OCI-LY3 (cell line): ENCODE data around the gene C1orf116.

Experiments used
- H2AFZ ChIP-seq: fragments of 200-600, 300-600 bp; shearing (Covaris generic); 2 replicates; pipeline ENCODE4 v1.6.0; 2014; ENCODE audit warnings: antibody characterized with exemption, low read depth, low read length
- H3K27ac ChIP-seq: fragments of 200-600, 300-600 bp; sonication (generic); 2 replicates; pipeline ENCODE4 v1.5.1; 2014; ENCODE audit warnings: mild to moderate bottlenecking, low read length, moderate library complexity, mixed read lengths
- H3K27me3 ChIP-seq: fragments of 200-600, 300-600 bp; sonication (generic); 2 replicates; pipeline ENCODE4 v1.6.1; 2014; ENCODE audit warnings: low read depth, low read length, mixed read lengths
- H3K36me3 ChIP-seq: fragments of 200-600, 300-600 bp; sonication (generic); replicated peaks from 2 replicates; pipeline ENCODE3; 2014; ENCODE audit warnings: low read depth, low read length, mixed read lengths
- H3K4me1 ChIP-seq: fragments of 300-600, 200-600 bp; sonication (generic); 2 replicates; pipeline ENCODE4 v1.6.1; 2014; ENCODE audit warnings: low read length, mixed read lengths
- H3K4me2 ChIP-seq: fragments of 200-600, 300-600 bp; sonication (generic); 2 replicates; pipeline ENCODE4 v1.6.1; 2014; ENCODE audit warnings: low read length, mixed read lengths
- H3K4me3 ChIP-seq: fragments of 300-600, 200-600 bp; sonication (generic); 2 replicates; pipeline ENCODE4 v1.5.1; 2014; ENCODE audit warnings: antibody characterized with exemption, mild to moderate bottlenecking, low read length, moderate library complexity
- H3K79me2 ChIP-seq: fragments of 300-600, 200-600 bp; shearing (Covaris generic); 2 replicates; pipeline ENCODE4 v1.6.1; 2014; ENCODE audit warnings: mild to moderate bottlenecking, low read length, mixed read lengths
- H3K9ac ChIP-seq: fragments of 300-600, 200-600 bp; shearing (Covaris generic); 2 replicates; pipeline ENCODE4 v1.6.0; 2014; ENCODE audit warnings: mild to moderate bottlenecking, low read length, moderate library complexity
- H3K9me3 ChIP-seq: fragments of 200-600, 300-600 bp; shearing (Covaris generic); 2 replicates; pipeline ENCODE4 v1.6.1; 2014; ENCODE audit warnings: low read length, mixed read lengths; ENCODE audit not compliant: insufficient read depth
- H4K20me1 ChIP-seq: fragments of 200-600, 300-600 bp; sonication (generic); 2 replicates; pipeline ENCODE4 v1.6.1; 2016; ENCODE audit warnings: low read length, mixed read lengths; ENCODE audit not compliant: insufficient read depth
- EZH2phosphoT487 ChIP-seq: fragments of 200-600 bp; shearing (Covaris generic); IDR thresholded peaks from 2 replicates; pipeline ENCODE4 v1.6.1; 2018; ENCODE audit warnings: antibody characterized with exemption, mixed run types, low read depth
- TF ChIP-seq, protein P1 (sequence below): fragments of 200-600, 300-600 bp; sonication (generic); IDR thresholded peaks from 2 replicates; pipeline ENCODE4 v1.5.1; 2014; ENCODE audit warnings: antibody characterized with exemption, low read length, low read depth

The C1orf116 gene

DNA sequence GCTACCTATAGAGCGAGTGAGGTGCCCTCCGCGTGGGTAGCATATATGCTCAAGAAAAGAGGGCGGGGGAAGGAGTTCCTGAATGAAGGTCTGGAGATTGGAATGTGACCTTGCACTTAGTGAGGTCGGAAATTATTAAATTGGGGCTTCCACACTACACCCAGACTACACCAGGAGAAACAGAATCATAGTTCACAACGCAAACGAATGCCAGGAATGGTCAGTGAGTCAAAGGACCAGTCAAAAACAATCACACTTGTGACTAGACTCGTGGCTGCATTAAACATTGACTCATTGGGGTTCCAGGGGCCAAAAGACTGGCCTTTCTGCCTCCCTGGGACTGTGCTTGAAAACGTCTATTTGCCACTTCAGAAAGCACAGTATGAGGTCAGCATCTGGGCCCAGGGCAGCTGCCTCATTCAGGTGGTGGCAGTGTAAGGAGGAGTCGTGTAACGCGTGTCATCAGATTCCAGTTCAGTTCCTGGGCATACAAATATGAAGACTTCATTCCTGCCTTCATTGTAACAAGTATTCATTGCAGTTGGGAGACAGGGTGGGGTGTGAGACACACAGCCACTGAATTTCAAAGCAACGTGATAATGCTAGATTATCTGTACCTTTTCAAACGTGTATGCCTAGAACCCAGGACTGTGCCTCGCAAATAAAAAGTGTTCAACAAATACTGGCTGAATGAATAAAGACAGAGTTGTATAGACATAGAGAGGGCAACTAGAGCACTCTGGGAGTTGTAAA, 18.8 kb upstream of the C1orf116 start, which contains the start of gene YOD1:
Gene YOD1, minus strand, starts transcription at position 18 of the 753 bp plus-strand sequence. CDS start 178 bp downstream, outside the sequence.
- Histone ChIP-seq H3K9ac (peak within 1 kb of the TSS; percentile 81), H3K27ac (peak within 1 kb of the TSS; percentile 34), H3K4me3 (peak within 1 kb of the TSS; percentile 87), H3K79me2 (peaks cover 40% of the 10 kb centered on the region), H3K36me3 (peaks cover 27% of the 10 kb centered on the region), H3K4me2 (peak within 1 kb of the TSS; percentile 81), H3K4me1 (peaks cover 39% of the 10 kb centered on the region), H3K27me3 (no peaks in the 10 kb centered on the region), H4K20me1 (0 out of 2 replicates have a peak, but pooled peaks cover 5% of the 10 kb centered on the region), H2AFZ (peak within 1 kb of the TSS; percentile 98), H3K9me3 (no peaks in the 10 kb centered on the region)
- TF ChIP-seq, protein P1, sequence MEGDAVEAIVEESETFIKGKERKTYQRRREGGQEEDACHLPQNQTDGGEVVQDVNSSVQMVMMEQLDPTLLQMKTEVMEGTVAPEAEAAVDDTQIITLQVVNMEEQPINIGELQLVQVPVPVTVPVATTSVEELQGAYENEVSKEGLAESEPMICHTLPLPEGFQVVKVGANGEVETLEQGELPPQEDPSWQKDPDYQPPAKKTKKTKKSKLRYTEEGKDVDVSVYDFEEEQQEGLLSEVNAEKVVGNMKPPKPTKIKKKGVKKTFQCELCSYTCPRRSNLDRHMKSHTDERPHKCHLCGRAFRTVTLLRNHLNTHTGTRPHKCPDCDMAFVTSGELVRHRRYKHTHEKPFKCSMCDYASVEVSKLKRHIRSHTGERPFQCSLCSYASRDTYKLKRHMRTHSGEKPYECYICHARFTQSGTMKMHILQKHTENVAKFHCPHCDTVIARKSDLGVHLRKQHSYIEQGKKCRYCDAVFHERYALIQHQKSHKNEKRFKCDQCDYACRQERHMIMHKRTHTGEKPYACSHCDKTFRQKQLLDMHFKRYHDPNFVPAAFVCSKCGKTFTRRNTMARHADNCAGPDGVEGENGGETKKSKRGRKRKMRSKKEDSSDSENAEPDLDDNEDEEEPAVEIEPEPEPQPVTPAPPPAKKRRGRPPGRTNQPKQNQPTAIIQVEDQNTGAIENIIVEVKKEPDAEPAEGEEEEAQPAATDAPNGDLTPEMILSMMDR, result no peak
- no peak for TF ChIP-seq EZH2phosphoT487

DNA sequence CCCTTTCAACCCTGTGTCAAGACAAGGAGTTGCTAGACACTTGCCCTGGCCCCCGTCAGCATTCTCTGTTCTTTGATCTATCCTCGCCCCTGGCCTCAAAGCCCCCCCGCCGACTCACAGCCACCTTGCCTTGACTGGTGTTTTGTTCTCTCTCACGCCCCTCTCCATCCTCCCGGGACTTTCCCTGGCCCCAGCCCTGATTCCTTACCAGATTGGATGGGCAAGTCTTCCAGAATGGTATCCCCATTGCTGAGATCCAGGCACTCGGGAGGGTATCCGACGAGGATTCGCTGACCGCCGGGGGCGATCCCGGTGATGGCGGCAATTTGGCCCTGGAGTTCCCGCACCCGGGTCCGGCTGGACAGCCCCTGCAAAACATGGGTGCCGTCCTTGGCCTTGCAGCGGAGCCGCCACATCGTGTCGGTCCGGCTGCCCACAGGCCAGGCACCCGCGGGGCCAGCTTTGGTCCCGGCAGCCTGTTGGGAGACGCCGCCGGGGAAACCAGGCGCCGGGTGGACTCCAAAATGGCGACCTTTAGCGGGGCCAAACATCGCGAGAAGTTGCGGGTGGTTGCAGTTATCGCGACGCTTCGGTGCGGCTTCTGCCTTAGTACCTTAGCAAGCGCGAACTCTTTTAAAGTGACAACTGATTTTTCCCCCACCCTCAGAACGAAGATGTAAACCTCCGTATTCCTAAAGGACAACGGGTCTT, 18.1 kb upstream of the C1orf116 start:
- Histone ChIP-seq H3K4me2 (peak overlapping the region; percentile 79), H3K36me3 (peaks cover 31% of the 10 kb centered on the region), H4K20me1 (0 out of 2 replicates have a peak, but pooled peaks cover 5% of the 10 kb centered on the region), H3K4me1 (peaks cover 36% of the 10 kb centered on the region), H3K4me3 (peak overlapping the region; percentile 82), H3K9me3 (no peaks in the 10 kb centered on the region), H3K9ac (peak overlapping the region; percentile 81), H3K27ac (peak overlapping the region; percentile 34), H2AFZ (peak overlapping the region; percentile 98), H3K79me2 (peaks cover 45% of the 10 kb centered on the region), H3K27me3 (no peaks in the 10 kb centered on the region)
- TF ChIP-seq, protein P1, result no peak
- no peak for TF ChIP-seq EZH2phosphoT487

DNA sequence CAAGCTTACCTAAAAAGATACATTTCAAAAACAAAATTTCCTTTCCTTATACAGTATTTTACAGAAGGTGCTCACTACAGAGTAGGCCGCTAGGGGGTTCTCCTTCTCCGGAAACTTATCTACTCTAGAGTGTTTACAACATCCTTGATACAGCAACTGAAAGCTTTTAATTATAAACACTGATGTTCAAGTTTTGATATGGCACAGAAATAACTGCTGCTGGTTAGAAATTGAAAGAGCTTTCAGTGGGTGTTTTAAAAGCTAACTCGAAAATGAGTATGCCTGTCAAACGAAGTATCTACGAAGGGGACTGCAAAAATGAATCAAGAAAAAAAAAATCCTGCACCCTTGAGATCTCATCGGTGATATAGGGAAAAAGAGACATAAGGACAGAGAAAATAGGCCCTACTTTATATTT, 17.4 kb upstream of the C1orf116 start:
- Histone ChIP-seq H3K27ac (peak overlapping the region; percentile 34), H3K79me2 (peaks cover 46% of the 10 kb centered on the region), H4K20me1 (0 out of 2 replicates have a peak, but pooled peaks cover 5% of the 10 kb centered on the region), H3K9ac (peak overlapping the region; percentile 81), H3K27me3 (no peaks in the 10 kb centered on the region), H2AFZ (0 out of 2 replicates have a peak overlapping the region, but pooled peaks have one; percentile 98), H3K9me3 (no peaks in the 10 kb centered on the region), H3K4me2 (peak overlapping the region; percentile 79), H3K4me3 (peak overlapping the region; percentile 82), H3K36me3 (peaks cover 33% of the 10 kb centered on the region), H3K4me1 (peaks cover 32% of the 10 kb centered on the region)
- TF ChIP-seq EZH2phosphoT487, result no peak
- TF ChIP-seq, protein P1, result peak; percentile 97

DNA sequence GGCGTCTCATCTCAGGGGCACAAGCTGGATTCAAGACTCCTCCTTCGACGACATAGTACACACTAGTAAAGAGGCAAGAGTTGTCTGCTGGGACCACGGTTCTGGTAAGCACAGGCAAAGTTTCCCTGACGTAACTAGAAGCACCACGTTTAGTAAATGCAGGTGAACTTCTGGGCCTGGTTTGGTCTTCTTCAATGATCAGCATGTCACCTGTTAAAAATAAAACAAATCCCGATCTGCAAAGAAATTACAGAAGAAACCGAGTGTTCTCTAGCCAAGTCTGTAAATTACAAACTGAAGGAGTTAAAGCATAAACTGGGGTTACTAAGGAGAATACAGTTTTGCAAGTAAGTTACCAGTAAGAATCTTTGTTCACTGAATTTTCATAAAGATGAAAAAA, 17.0 kb upstream of the C1orf116 start:
- Histone ChIP-seq H3K9ac (peak overlapping the region; percentile 81; the same call in 1 of the 2 replicates), H3K4me3 (peak overlapping the region; percentile 82), H3K79me2 (peaks cover 46% of the 10 kb centered on the region), H4K20me1 (0 out of 2 replicates have a peak, but pooled peaks cover 5% of the 10 kb centered on the region), H3K27me3 (no peaks in the 10 kb centered on the region), H3K4me1 (peaks cover 27% of the 10 kb centered on the region), H3K36me3 (peaks cover 33% of the 10 kb centered on the region), H3K27ac (no peak overlapping the region), H3K9me3 (no peaks in the 10 kb centered on the region), H3K4me2 (peak overlapping the region; percentile 79), H2AFZ (no peak overlapping the region)
- TF ChIP-seq, protein P1, result no peak
- no peak for TF ChIP-seq EZH2phosphoT487
